NCI-H345 treated with DMSO at 0.1 percent for 48 hours (cell line): ENCODE data around the gene MLLT3.

Source experiments
- DNase-seq: peaks from one replicate; lab custom pipeline; 2025; ENCODE audit not compliant: unreplicated experiment; lab: John Stamatoyannopoulos, UW

MLLT3 gene

GRCh38 chr9:20480249-20480648 is 142.1 kb downstream of the MLLT3 start:
- DNase-seq, result no peak

- no peak for DNase-seq
These were observed 142.7 kb downstream of the MLLT3 start for GRCh38 chr9:20479419-20480155.

GRCh38 chr9:20478786-20479185 is 143.5 kb downstream of the MLLT3 start:
- DNase-seq, result no peak

GRCh38 chr9:20477940-20478620 is 144.2 kb downstream of the MLLT3 start:
- no peak for DNase-seq

GRCh38 chr9:20476912-20477521 is 145.3 kb downstream of the MLLT3 start:
- DNase-seq, result no peak

GRCh38 chr9:20474496-20474895 is 147.8 kb downstream of the MLLT3 start:
- DNase-seq, result no peak

- DNase-seq, result no peak
These were observed 148.7 kb downstream of the MLLT3 start for GRCh38 chr9:20473515-20474013.

- no peak for DNase-seq
These were observed 149.8 kb downstream of the MLLT3 start for GRCh38 chr9:20472342-20473045.

GRCh38 chr9:20466328-20467008 is 155.8 kb downstream of the MLLT3 start:
- DNase-seq, result no peak

- DNase-seq, result no peak
These were observed 158.1 kb downstream of the MLLT3 start for GRCh38 chr9:20464242-20464641.

GRCh38 chr9:20463823-20464222 is 158.5 kb downstream of the MLLT3 start:
- no peak for DNase-seq

GRCh38 chr9:20462410-20462809 is 159.9 kb downstream of the MLLT3 start:
- DNase-seq, result no peak

- DNase-seq, result no peak
These were observed 175.0 kb downstream of the MLLT3 start for GRCh38 chr9:20447291-20447690.

GRCh38 chr9:20446248-20446647 is 176.1 kb downstream of the MLLT3 start:
- no peak for DNase-seq

GRCh38 chr9:20442461-20443319 is 179.6 kb downstream of the MLLT3 start:
- no peak for DNase-seq

- DNase-seq, result no peak
These were observed 180.4 kb downstream of the MLLT3 start for GRCh38 chr9:20441711-20442423.

- no peak for DNase-seq
These were observed 181.1 kb downstream of the MLLT3 start for GRCh38 chr9:20441166-20441565.

GRCh38 chr9:20437476-20437875 is 184.8 kb downstream of the MLLT3 start:
- no peak for DNase-seq

GRCh38 chr9:20436476-20437195 is 185.7 kb downstream of the MLLT3 start:
- no peak for DNase-seq
